Measurements from ENCODE around the gene TUBB2A.

Gene TUBB2A

GRCh38 chr6:3117912-3118352 lies 39.4 kb downstream of the TUBB2A start:
- DNase-seq, result no peak

- DNase-seq, result no peak
Measured at GRCh38 chr6:3114377-3114776, 43.0 kb downstream of the TUBB2A start.

- DNase-seq, result no peak
Measured at GRCh38 chr6:3109761-3110160, 47.6 kb downstream of the TUBB2A start.

- DNase-seq, result no peak
Measured at GRCh38 chr6:3108746-3109414, 48.5 kb downstream of the TUBB2A start.

Data from stimulated activated CD4-positive, alpha-beta T cell treated with anti-CD3 and anti-CD28 coated beads, Interleukin-12 subunit alpha, Interleukin-12 subunit beta, amount 100 ng/mL, for 4 hours (primary cell).